ENCODE results near the gene BRD3OS. TPM values are rescaled to one million over a fixed set of nuclear protein-coding genes. Genes with fewer than 3 reads are reported as not detected.

The BRD3OS gene
- polyA plus RNA-seq, 3 donors = 22.4 to 22.8 (median 22.6) TPM

- no peak for DNase-seq (ENCODE audit: low read depth in 3 of 3, low spot score in 2 of 3)
Observed at GRCh38 chr9:134031783-134032182, 6.5 kb downstream of the BRD3OS start.

- DNase-seq (ENCODE audit: low read depth in 3 of 3, low spot score in 2 of 3) = no peak
Observed at GRCh38 chr9:134032456-134033222, 7.4 kb downstream of the BRD3OS start.

GRCh38 chr9:134033516-134034214 is 8.4 kb downstream of the BRD3OS start:
- no peak for DNase-seq (ENCODE audit: low read depth in 3 of 3, low spot score in 2 of 3)

GRCh38 chr9:134034215-134035040 is 9.1 kb downstream of the BRD3OS start:
- DNase-seq (ENCODE audit: low read depth in 3 of 3, low spot score in 2 of 3) = no peak

- DNase-seq (ENCODE audit: low read depth in 3 of 3, low spot score in 2 of 3) = no peak
Observed at GRCh38 chr9:134035041-134036039, 10.1 kb downstream of the BRD3OS start.

- DNase-seq (ENCODE audit: low read depth in 3 of 3, low spot score in 2 of 3) = no peak
Observed at GRCh38 chr9:134036130-134036529, 10.8 kb downstream of the BRD3OS start.

- DNase-seq (ENCODE audit: low read depth in 3 of 3, low spot score in 2 of 3) = no peak
Observed at GRCh38 chr9:134037641-134038040, 12.4 kb downstream of the BRD3OS start.

- DNase-seq (ENCODE audit: low read depth in 3 of 3, low spot score in 2 of 3) = no peak
Observed at GRCh38 chr9:134039386-134040175, 14.3 kb downstream of the BRD3OS start.

GRCh38 chr9:134040176-134040565 is 14.9 kb downstream of the BRD3OS start:
- no peak for DNase-seq (ENCODE audit: low read depth in 3 of 3, low spot score in 2 of 3)

- no peak for DNase-seq (ENCODE audit: low read depth in 3 of 3, low spot score in 2 of 3)
Observed at GRCh38 chr9:134040781-134041648, 15.7 kb downstream of the BRD3OS start.

- no peak for DNase-seq (ENCODE audit: low read depth in 3 of 3, low spot score in 2 of 3)
Observed at GRCh38 chr9:134041649-134041962, 16.3 kb downstream of the BRD3OS start.

- no peak for DNase-seq (ENCODE audit: low read depth in 3 of 3, low spot score in 2 of 3)
Observed at GRCh38 chr9:134043531-134043988, 18.3 kb downstream of the BRD3OS start.

- DNase-seq (ENCODE audit: low read depth in 3 of 3, low spot score in 2 of 3) = no peak
Observed at GRCh38 chr9:134044944-134045343, 19.7 kb downstream of the BRD3OS start.

- DNase-seq (ENCODE audit: low read depth in 3 of 3, low spot score in 2 of 3) = no peak
Observed at GRCh38 chr9:134045841-134046544, 20.7 kb downstream of the BRD3OS start.

- DNase-seq (ENCODE audit: low read depth in 3 of 3, low spot score in 2 of 3) = no peak
Observed at GRCh38 chr9:134046894-134047681, 21.8 kb downstream of the BRD3OS start.

- no peak for DNase-seq (ENCODE audit: low read depth in 3 of 3, low spot score in 2 of 3)
Observed at GRCh38 chr9:134047868-134048581, 22.7 kb downstream of the BRD3OS start.

Data from right renal cortex interstitium (tissue), 3 donors.